Suppressor macrophage (primary cell): ENCODE results near the gene DR1.

Source experiments
- DNase-seq, 4 experiments: peaks; one replicate each; pipeline ENCODE4 v3.0.0-alpha.2; 2020 to 2022
- total RNA-seq, 17 experiments: gene quantifications; one replicate each; lab custom pipeline; 2026; ENCODE audit warnings: mixed read lengths in 6 of 17, inconsistent platforms in 3 of 17; lab: John Stamatoyannopoulos, UW

Gene DR1
- 49.6 to 131 (median 86.6) reads per million in 17 experiments for total RNA-seq

- DNase-seq: peak; percentile 92 to 97 (median 96)
These were observed at the start of gene DR1 for GRCh38 chr1:93345633-93346420. DR1 (plus strand) TSS chr1:93345907; CDS start chr1:93346646, 739 bp downstream.

- DNase-seq: no peak
These were observed 49.1 kb upstream of the DR1 start for GRCh38 chr1:93296555-93297154.

- no peak for DNase-seq
These were observed 44.6 kb upstream of the DR1 start for GRCh38 chr1:93301131-93301530.

GRCh38 chr1:93302078-93302477 is 43.6 kb upstream of the DR1 start:
- DNase-seq: no peak

GRCh38 chr1:93304716-93305138 is 41.0 kb upstream of the DR1 start:
- peak; percentile 66 to 87 (median 80) for DNase-seq

- DNase-seq: no peak
These were observed 38.8 kb upstream of the DR1 start for GRCh38 chr1:93306920-93307319.

- DNase-seq: no peak
These were observed 32.7 kb upstream of the DR1 start for GRCh38 chr1:93313026-93313425.

GRCh38 chr1:93317207-93317606 is 28.5 kb upstream of the DR1 start:
- peak; percentile 86 to 95 (median 90) for DNase-seq

- no peak for DNase-seq
These were observed 27.8 kb upstream of the DR1 start for GRCh38 chr1:93317943-93318342.

- no peak for DNase-seq
These were observed 24.0 kb upstream of the DR1 start for GRCh38 chr1:93321720-93322119.

- DNase-seq: no peak
These were observed 23.4 kb upstream of the DR1 start for GRCh38 chr1:93322349-93322748.

GRCh38 chr1:93323185-93323820 is 22.4 kb upstream of the DR1 start:
- no peak for DNase-seq

- DNase-seq: no peak
These were observed 20.9 kb upstream of the DR1 start for GRCh38 chr1:93324486-93325464.

- no peak for DNase-seq
These were observed 16.6 kb upstream of the DR1 start for GRCh38 chr1:93328809-93329760.

GRCh38 chr1:93330196-93330595 is 15.5 kb upstream of the DR1 start:
- DNase-seq: no peak

- DNase-seq: no peak
These were observed 15.1 kb upstream of the DR1 start for GRCh38 chr1:93330617-93331016.

- no peak for DNase-seq
These were observed 14.3 kb upstream of the DR1 start for GRCh38 chr1:93331412-93331811.

- DNase-seq: no peak
These were observed 13.3 kb upstream of the DR1 start for GRCh38 chr1:93332368-93332767.

GRCh38 chr1:93338387-93339146 is 7.1 kb upstream of the DR1 start:
- DNase-seq: no peak

GRCh38 chr1:93339171-93339697 is 6.5 kb upstream of the DR1 start:
- DNase-seq: no peak
